ENCODE data around the gene TTLL11. TPM values are rescaled to one million over a fixed set of nuclear protein-coding genes. Genes with fewer than 3 reads are reported as not detected.

Gene TTLL11
- total RNA-seq, 1 experiment from 2014 or later, result 2.3 TPM

DNA sequence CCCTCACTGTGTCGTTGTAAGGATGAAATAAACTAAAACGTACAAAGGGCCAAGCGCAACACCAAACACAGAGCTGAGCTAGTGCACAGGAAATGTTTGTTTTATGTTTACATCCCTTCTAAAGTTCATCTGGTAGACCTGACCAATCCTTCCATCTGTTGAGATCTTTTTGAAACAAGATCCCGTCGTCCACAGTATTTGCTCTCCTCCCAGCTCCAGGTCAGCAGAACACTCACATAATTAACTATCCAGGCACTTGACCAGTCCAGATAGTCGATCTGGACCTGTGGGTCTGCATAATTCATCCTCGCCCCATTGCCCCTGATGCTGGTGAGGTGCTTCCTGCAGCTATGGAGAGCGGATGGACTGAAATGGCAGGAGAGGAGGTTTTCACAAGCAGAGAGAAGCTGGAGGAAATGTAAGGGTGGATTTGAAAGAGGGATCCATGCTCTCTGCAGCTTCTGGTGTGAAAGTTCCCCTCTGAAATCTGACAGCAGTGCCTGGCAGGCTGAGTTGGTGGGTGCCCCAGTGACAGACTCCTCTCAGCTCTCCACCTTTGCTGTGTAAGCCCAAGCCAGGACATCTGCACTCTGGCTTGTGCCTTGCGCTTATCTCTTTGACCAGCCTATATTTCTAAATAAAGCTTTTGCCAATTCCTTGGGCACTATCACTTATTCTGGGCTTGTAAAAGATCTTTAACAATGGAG, 102.4 kb downstream of the TTLL11 start:
- Histone ChIP-seq H2AFZ (no peak overlapping the region), H3K79me2 (ENCODE audit: low read depth) (no peaks in the 10 kb centered on the region), H3K4me2 (no peak overlapping the region), H3K4me3 (no peak overlapping the region), H3K4me1 (replicated peaks; ENCODE audit: insufficient read depth) (no peaks in the 10 kb centered on the region), H3K27ac (no peak overlapping the region), H3K27me3 (ENCODE audit: insufficient read depth, low read depth) (no peaks in the 10 kb centered on the region), H4K20me1 (ENCODE audit: insufficient read depth) (no peaks in the 10 kb centered on the region), H3K9me2 (ENCODE audit: insufficient read depth) (no peaks in the 10 kb centered on the region), H3F3A (ENCODE audit: insufficient read depth, low read depth) (no peaks in the 10 kb centered on the region; the same call in 1 of the 2 replicates), H3K36me3 (ENCODE audit: low read depth) (no peaks in the 10 kb centered on the region), H3K9me3 (ENCODE audit: insufficient read depth, low read depth) (no peaks in the 10 kb centered on the region)
- POLR2A ChIA-PET (ENCODE audit: unreplicated experiment), result no interaction called here
- intact Hi-C loops (cut with micrococcal nuclease; ENCODE audit: unreplicated experiment), result loop anchor here (5.0 kb wide), 1 partner anchor 368 kb away; no protein-coding TSS in a partner anchor
- CTCF ChIA-PET, result no interaction called here
- no peak for DNase-seq
- TF ChIP-seq, protein P1, sequence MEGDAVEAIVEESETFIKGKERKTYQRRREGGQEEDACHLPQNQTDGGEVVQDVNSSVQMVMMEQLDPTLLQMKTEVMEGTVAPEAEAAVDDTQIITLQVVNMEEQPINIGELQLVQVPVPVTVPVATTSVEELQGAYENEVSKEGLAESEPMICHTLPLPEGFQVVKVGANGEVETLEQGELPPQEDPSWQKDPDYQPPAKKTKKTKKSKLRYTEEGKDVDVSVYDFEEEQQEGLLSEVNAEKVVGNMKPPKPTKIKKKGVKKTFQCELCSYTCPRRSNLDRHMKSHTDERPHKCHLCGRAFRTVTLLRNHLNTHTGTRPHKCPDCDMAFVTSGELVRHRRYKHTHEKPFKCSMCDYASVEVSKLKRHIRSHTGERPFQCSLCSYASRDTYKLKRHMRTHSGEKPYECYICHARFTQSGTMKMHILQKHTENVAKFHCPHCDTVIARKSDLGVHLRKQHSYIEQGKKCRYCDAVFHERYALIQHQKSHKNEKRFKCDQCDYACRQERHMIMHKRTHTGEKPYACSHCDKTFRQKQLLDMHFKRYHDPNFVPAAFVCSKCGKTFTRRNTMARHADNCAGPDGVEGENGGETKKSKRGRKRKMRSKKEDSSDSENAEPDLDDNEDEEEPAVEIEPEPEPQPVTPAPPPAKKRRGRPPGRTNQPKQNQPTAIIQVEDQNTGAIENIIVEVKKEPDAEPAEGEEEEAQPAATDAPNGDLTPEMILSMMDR (conservative IDR thresholded peaks at IDR 0.05), result no peak
- TF ChIP-seq EZH2 (IDR thresholded peaks at IDR 0.05; ENCODE audit: low read depth), result no peak
- BruUV-seq (replicated peaks), result no TSS peak

DNA sequence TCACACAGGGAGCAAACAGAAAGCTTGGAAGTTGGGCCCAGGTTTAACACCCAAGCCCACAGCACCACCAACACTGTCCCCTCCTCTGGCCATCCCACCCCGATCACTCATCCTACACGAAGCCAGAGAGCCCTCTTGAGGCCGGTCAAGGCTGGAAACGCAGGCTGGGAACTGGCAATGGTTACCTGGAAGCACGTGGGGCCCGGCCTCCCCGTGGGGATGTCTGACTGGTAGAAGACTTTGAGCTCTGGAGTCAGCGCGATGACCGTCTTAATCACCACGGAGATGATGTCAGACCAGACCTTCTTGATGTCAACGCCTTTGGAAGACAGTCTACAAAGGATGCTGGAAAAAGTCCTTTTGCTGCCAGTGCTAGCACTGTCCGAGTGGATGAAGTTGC, 104.1 kb downstream of the TTLL11 start:
- intact Hi-C loops (cut with micrococcal nuclease; ENCODE audit: unreplicated experiment), result no loop called here
- BruUV-seq (replicated peaks), result no TSS peak
- no peak overlapping the region for H2AFZ ChIP-seq
- no peaks in the 10 kb centered on the region for H3K9me3 ChIP-seq (ENCODE audit: insufficient read depth, low read depth)
- H3K9me2 ChIP-seq (ENCODE audit: insufficient read depth), result no peaks in the 10 kb centered on the region
- no peaks in the 10 kb centered on the region for H3K36me3 ChIP-seq (ENCODE audit: low read depth)
- no peaks in the 10 kb centered on the region; the same call in 1 of the 2 replicates for H3F3A ChIP-seq (ENCODE audit: insufficient read depth, low read depth)
- no peak overlapping the region for H3K4me2 ChIP-seq
- H3K27me3 ChIP-seq (ENCODE audit: insufficient read depth, low read depth), result no peaks in the 10 kb centered on the region
- ChIA-PET POLR2A (ENCODE audit: unreplicated experiment) (no interaction called here), CTCF (interaction anchor here (1.6 kb wide), 1 partner anchor 443 kb away, joined by 6 read pairs; no protein-coding TSS in a partner anchor)
- TF ChIP-seq, protein P1 (conservative IDR thresholded peaks at IDR 0.05), result no peak; the same call in 1 of the 2 replicates
- no peak for TF ChIP-seq EZH2 (IDR thresholded peaks at IDR 0.05; ENCODE audit: low read depth)
- DNase-seq, result peak in 1 of 2 experiments; percentile 21
- H3K4me1 ChIP-seq (replicated peaks; ENCODE audit: insufficient read depth), result no peaks in the 10 kb centered on the region
- no peaks in the 10 kb centered on the region for H3K79me2 ChIP-seq (ENCODE audit: low read depth)
- H4K20me1 ChIP-seq (ENCODE audit: insufficient read depth), result no peaks in the 10 kb centered on the region
- no peak overlapping the region for H3K27ac ChIP-seq
- H3K4me3 ChIP-seq, result no peak overlapping the region

DNA sequence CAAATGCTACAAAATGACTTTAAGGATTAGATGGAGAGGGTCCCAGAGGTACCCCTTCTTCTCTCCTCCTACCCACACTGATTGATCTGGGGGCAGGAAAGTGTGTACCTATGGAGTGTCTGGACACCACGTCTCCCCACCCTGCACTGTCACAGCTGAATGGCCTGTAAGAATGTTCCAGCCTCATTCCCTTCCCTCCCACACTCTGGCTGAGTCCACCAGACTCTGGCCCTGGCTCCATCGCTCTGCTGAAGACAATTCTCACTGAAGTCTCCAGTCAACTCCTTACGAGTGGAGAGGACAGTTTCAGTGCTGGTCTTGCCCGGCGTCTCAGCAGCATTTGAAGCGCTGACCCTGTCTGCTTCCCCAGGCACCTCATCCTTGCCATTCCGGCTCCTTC, 105.8 kb downstream of the TTLL11 start:
- Histone ChIP-seq H3K27ac (no peak overlapping the region), H3K4me1 (replicated peaks; ENCODE audit: insufficient read depth) (no peaks in the 10 kb centered on the region), H3K9me3 (ENCODE audit: insufficient read depth, low read depth) (no peaks in the 10 kb centered on the region), H3K9me2 (ENCODE audit: insufficient read depth) (no peaks in the 10 kb centered on the region), H4K20me1 (ENCODE audit: insufficient read depth) (no peaks in the 10 kb centered on the region), H3K27me3 (ENCODE audit: insufficient read depth, low read depth) (no peaks in the 10 kb centered on the region), H3F3A (ENCODE audit: insufficient read depth, low read depth) (no peaks in the 10 kb centered on the region), H3K79me2 (ENCODE audit: low read depth) (no peaks in the 10 kb centered on the region), H2AFZ (no peak overlapping the region), H3K4me3 (no peak overlapping the region), H3K4me2 (no peak overlapping the region), H3K36me3 (ENCODE audit: low read depth) (no peaks in the 10 kb centered on the region)
- no peak for DNase-seq
- CTCF ChIA-PET, result no interaction called here
- no TSS peak for BruUV-seq (replicated peaks)
- intact Hi-C loops (cut with micrococcal nuclease; ENCODE audit: unreplicated experiment), result no loop called here
- TF ChIP-seq, protein P1 (conservative IDR thresholded peaks at IDR 0.05), result no peak
- no peak for TF ChIP-seq EZH2 (IDR thresholded peaks at IDR 0.05; ENCODE audit: low read depth)
- POLR2A ChIA-PET (ENCODE audit: unreplicated experiment), result no interaction called here

Data from PC-9 (cell line).